Upper lobe of left lung (tissue), 6 donors: Measurements from ENCODE around the gene PYHIN1. TPM values are rescaled to one million over a fixed set of nuclear protein-coding genes. Genes with fewer than 3 reads are reported as not detected.

Experiments
- ATAC-seq, 2 donors: fragments of 200-7000 bp; cut with Tn5 transposase; one replicate each; pipeline ENCODE4 v1.9.1; 2022; ENCODE audit warnings: mild to moderate bottlenecking in 2 of 2, moderate library complexity in 2 of 2; ENCODE audit not compliant: low FRiP score in 2 of 2
- DNase-seq, 2 donors: peaks; one replicate each; pipeline ENCODE4 v3.0.0-alpha.2; 2019 to 2020
- H3K27ac ChIP-seq, 4 donors: fragments of 200-600 bp; sonication (generic); one replicate each; pipeline ENCODE4 v1.5.1; 2016 to 2019
- H3K27me3 ChIP-seq, 4 donors: fragments of 200-600 bp; sonication (generic); one replicate each; pipeline ENCODE4 v1.5.1; 2017 to 2019
- H3K36me3 ChIP-seq, 4 donors: fragments of 200-600 bp; sonication (generic); one replicate each; pipeline ENCODE4 v1.5.1; 2016 to 2019
- H3K4me1 ChIP-seq, 4 donors: fragments of 200-600 bp; sonication (generic); one replicate each; pipeline ENCODE4 v1.5.1; 2018 to 2019
- H3K4me3 ChIP-seq, 4 donors: fragments of 200-600 bp; sonication (generic); one replicate each; pipeline ENCODE4 v1.5.1; 2017 to 2019; ENCODE audit warnings: mild to moderate bottlenecking in 2 of 4, moderate library complexity in 1 of 4
- H3K9me3 ChIP-seq, 4 donors: fragments of 200-600 bp; sonication (generic); one replicate each; pipeline ENCODE4 v1.5.1; 2018 to 2019
- CTCF ChIP-seq, 6 experiments: fragments of 450-650 bp in 4 of 6; fragments of 200-600 bp in 2 of 6; sonication (generic) in 2 of 6; IDR thresholded peaks; one replicate each; pipeline ENCODE4 v1.5.1; 2016 to 2019; ENCODE audit warnings: antibody characterized with exemption in 6 of 6
- EP300 ChIP-seq, 4 donors: sonication (generic); formaldehyde crosslinking; IDR thresholded peaks; one replicate each; pipeline ENCODE4 v1.5.1; 2017; ENCODE audit warnings: antibody characterized with exemption in 4 of 4, control low read depth in 2 of 4
- POLR2A ChIP-seq, 4 donors: fragments of 450-650 bp; IDR thresholded peaks; one replicate each; pipeline ENCODE4 v1.5.1; 2016 to 2017; ENCODE audit warnings: antibody characterized with exemption in 4 of 4, mild to moderate bottlenecking in 2 of 4
- POLR2AphosphoS5 ChIP-seq, 2 donors: sonication (generic); formaldehyde crosslinking; IDR thresholded peaks; one replicate each; pipeline ENCODE4 v1.5.1; 2017; ENCODE audit warnings: antibody characterized with exemption in 2 of 2
- WGBS, 2 donors: methylation state at CpG; one replicate each; pipeline ENCODE4 v1.1.5; 2017 to 2018; 5-methylcytosine and 5-hydroxymethylcytosine counted together
- total RNA-seq, 6 donors: library from RNA; depleted of rRNA in 4 of 6; stranded (reverse); fragments of >200 nt in 4 of 6; gene quantifications; one replicate each; pipeline versions ENCODE4 v1.1.0 to v1.2.1, GENCODE V29; 2016 to 2021
- donor health status: DM: no; HTN: no; CAD: no; lungs with moderate emphysema.
- donor health status: DM: no; HTN: yes; CAD: no; lungs with severe emphysema.

PYHIN1 gene
- total RNA-seq, 6 donors from 2014 or later, result 1.8 to 14.2 (median 5.6) TPM

GRCh38 chr1:159012495-159012894 lies 81.1 kb downstream of the PYHIN1 start:
- ATAC-seq, result no peak
- no peaks in the 10 kb centered on the region for H3K9me3 ChIP-seq
- TF ChIP-seq CTCF (IDR thresholded peaks at IDR 0.05) (no peak), EP300 (IDR thresholded peaks at IDR 0.05) (peak in 2 of 4 donors; percentile 12), POLR2A (IDR thresholded peaks at IDR 0.05) (peak in 2 of 4 donors; percentile 30 to 67), POLR2AphosphoS5 (IDR thresholded peaks at IDR 0.05) (peak; percentile 44 to 69)
- H3K27ac ChIP-seq, result peak overlapping the region; percentile 73 to 91 (median 84)
- H3K27me3 ChIP-seq, result no peaks in the 10 kb centered on the region
- H3K4me3 ChIP-seq, result peak overlapping the region; percentile 33 to 59 (median 46)
- peaks cover 3 to 17% (median 12%) of the 10 kb centered on the region in 4 donors for H3K36me3 ChIP-seq
- 24 to 26% methylated on average over 6 of the region's 6 CpGs for WGBS, 2 donors
- peak in 1 of 2 donors; percentile 66 for DNase-seq
- H3K4me1 ChIP-seq, result peaks cover 44 to 67% (median 52%) of the 10 kb centered on the region in 4 donors

- H3K4me3 ChIP-seq, result peak overlapping the region in 2 of 4 donors; percentile 55 to 59
- H3K9me3 ChIP-seq, result no peaks in the 10 kb centered on the region
- no peak for DNase-seq
- TF ChIP-seq CTCF (IDR thresholded peaks at IDR 0.05), result no peak
- TF ChIP-seq POLR2AphosphoS5 (IDR thresholded peaks at IDR 0.05), result no peak
- TF ChIP-seq EP300 (IDR thresholded peaks at IDR 0.05), result no peak
- no peak for TF ChIP-seq POLR2A (IDR thresholded peaks at IDR 0.05)
- peaks cover 3 to 33% (median 19%) of the 10 kb centered on the region in 4 donors for H3K36me3 ChIP-seq
- no peaks in the 10 kb centered on the region for H3K27me3 ChIP-seq
- ATAC-seq, result no peak
- H3K27ac ChIP-seq, result peak overlapping the region in 3 of 4 donors; percentile 30 to 91 (median 80)
- 81 to 85% methylated on average over 3 of the region's 3 CpGs for WGBS, 2 donors
- peaks cover 38 to 65% (median 46%) of the 10 kb centered on the region in 4 donors for H3K4me1 ChIP-seq
These were observed 82.7 kb downstream of the PYHIN1 start for GRCh38 chr1:159014003-159014571.

- Histone ChIP-seq H3K27me3 (no peaks in the 10 kb centered on the region), H3K9me3 (no peaks in the 10 kb centered on the region), H3K4me3 (peak overlapping the region in 1 of 4 donors; percentile 15), H3K27ac (peak overlapping the region; percentile 12 to 91 (median 63)), H3K36me3 (peaks cover 4 to 40% (median 23%) of the 10 kb centered on the region in 4 donors), H3K4me1 (peaks cover 35 to 66% (median 42%) of the 10 kb centered on the region in 4 donors)
- no peak for ATAC-seq
- WGBS, 2 donors, result 77 to 88% methylated on average over 3 of the region's 3 CpGs
- DNase-seq, result no peak
- TF ChIP-seq POLR2AphosphoS5 (IDR thresholded peaks at IDR 0.05) (no peak), POLR2A (IDR thresholded peaks at IDR 0.05) (no peak), EP300 (IDR thresholded peaks at IDR 0.05) (no peak), CTCF (IDR thresholded peaks at IDR 0.05) (no peak)
These were observed 83.5 kb downstream of the PYHIN1 start for GRCh38 chr1:159014851-159015250.

GRCh38 chr1:159015440-159015909 lies 84.1 kb downstream of the PYHIN1 start:
- Histone ChIP-seq H3K4me3 (peak overlapping the region in 1 of 4 donors; percentile 15), H3K9me3 (no peaks in the 10 kb centered on the region), H3K27ac (peak overlapping the region; percentile 37 to 91 (median 63)), H3K4me1 (peaks cover 35 to 66% (median 42%) of the 10 kb centered on the region in 4 donors), H3K36me3 (peaks cover 6 to 47% (median 27%) of the 10 kb centered on the region in 4 donors), H3K27me3 (no peaks in the 10 kb centered on the region)
- ATAC-seq (peak; percentile 96 to 97), DNase-seq (peak in 1 of 2 donors; percentile 90)
- peak in 1 of 4 donors; percentile 70 for TF ChIP-seq POLR2A (IDR thresholded peaks at IDR 0.05)
- TF ChIP-seq EP300 (IDR thresholded peaks at IDR 0.05), result peak in 2 of 4 donors; percentile 43 to 92
- TF ChIP-seq POLR2AphosphoS5 (IDR thresholded peaks at IDR 0.05), result peak; percentile 79 to 88
- peak in 2 of 6 experiments; percentile 15 to 29 for TF ChIP-seq CTCF (IDR thresholded peaks at IDR 0.05)
- 32 to 45% methylated on average over 4 of the region's 4 CpGs for WGBS, 2 donors
